ENCODE results near the gene KCNC3.
"Not testable (repeated sequence)": the region's sequence is repeated elsewhere in the genome, so short reads cannot be mapped to it uniquely, and the experiment has no call there.

DNA sequence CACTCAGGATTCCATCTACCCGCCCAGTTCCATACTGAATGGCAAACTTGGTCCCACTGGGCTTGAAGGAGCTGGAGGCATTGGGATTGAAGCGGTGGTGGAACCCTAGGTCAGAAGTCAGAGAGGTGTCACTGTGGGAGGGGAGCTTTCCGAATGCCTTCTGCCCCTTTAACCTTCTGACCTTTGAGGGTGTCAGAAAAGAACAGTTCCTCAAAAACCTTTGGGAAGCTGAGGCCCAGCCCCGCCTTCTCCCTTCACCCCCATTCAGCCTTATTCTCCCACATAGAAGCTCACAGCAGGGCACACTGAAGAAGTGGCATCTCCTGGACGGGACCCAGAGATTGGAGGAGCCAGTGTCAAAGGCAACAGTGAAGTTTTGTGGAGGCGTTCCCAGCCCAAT lies 7.9 kb upstream of the KCNC3 start:
- TF ChIP-seq, protein P1, sequence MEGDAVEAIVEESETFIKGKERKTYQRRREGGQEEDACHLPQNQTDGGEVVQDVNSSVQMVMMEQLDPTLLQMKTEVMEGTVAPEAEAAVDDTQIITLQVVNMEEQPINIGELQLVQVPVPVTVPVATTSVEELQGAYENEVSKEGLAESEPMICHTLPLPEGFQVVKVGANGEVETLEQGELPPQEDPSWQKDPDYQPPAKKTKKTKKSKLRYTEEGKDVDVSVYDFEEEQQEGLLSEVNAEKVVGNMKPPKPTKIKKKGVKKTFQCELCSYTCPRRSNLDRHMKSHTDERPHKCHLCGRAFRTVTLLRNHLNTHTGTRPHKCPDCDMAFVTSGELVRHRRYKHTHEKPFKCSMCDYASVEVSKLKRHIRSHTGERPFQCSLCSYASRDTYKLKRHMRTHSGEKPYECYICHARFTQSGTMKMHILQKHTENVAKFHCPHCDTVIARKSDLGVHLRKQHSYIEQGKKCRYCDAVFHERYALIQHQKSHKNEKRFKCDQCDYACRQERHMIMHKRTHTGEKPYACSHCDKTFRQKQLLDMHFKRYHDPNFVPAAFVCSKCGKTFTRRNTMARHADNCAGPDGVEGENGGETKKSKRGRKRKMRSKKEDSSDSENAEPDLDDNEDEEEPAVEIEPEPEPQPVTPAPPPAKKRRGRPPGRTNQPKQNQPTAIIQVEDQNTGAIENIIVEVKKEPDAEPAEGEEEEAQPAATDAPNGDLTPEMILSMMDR (IDR thresholded peaks at IDR 0.05): not testable (repeated sequence)
- not testable (repeated sequence) for TF ChIP-seq POLR2AphosphoS5, POLR2A (IDR thresholded peaks at IDR 0.05)
